Measurements from ENCODE around the gene RAB3D. TPM values are rescaled to one million over a fixed set of nuclear protein-coding genes. Genes with fewer than 3 reads are reported as not detected.

Gene RAB3D, protein sequence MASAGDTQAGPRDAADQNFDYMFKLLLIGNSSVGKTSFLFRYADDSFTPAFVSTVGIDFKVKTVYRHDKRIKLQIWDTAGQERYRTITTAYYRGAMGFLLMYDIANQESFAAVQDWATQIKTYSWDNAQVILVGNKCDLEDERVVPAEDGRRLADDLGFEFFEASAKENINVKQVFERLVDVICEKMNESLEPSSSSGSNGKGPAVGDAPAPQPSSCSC
- total RNA-seq (5.1 TPM), polyA plus RNA-seq (7.8 TPM)
- long read RNA-seq, donor 1 = 0 reads
- long read RNA-seq, donor 2, full-length matches to known transcripts = 7 of 45 reads
- long read RNA-seq, donor 2, partial matches to known transcripts = 38 of 45 reads
- long read RNA-seq, donor 2, other reads (novel, unspliced or antisense) = 0 of 45 reads
- long read RNA-seq, donor 3, full-length matches to known transcripts = 3 of 3 reads
- long read RNA-seq, donor 3, partial matches to known transcripts = 0 of 3 reads
- long read RNA-seq, donor 3, other reads (novel, unspliced or antisense) = 0 of 3 reads
- long read RNA-seq, donor 4 = 0 reads
- long read RNA-seq, donor 5, full-length matches to known transcripts = 4 of 10 reads
- long read RNA-seq, donor 5, partial matches to known transcripts = 6 of 10 reads
- long read RNA-seq, donor 5, other reads (novel, unspliced or antisense) = 0 of 10 reads
- long read RNA-seq, donor 6, full-length matches to known transcripts = 1 of 1 reads
- long read RNA-seq, donor 6, partial matches to known transcripts = 0 of 1 reads
- long read RNA-seq, donor 6, other reads (novel, unspliced or antisense) = 0 of 1 reads
- long read RNA-seq, donor 7, full-length matches to known transcripts = 1 of 1 reads
- long read RNA-seq, donor 7, partial matches to known transcripts = 0 of 1 reads
- long read RNA-seq, donor 7, other reads (novel, unspliced or antisense) = 0 of 1 reads
- long read RNA-seq, donor 8, full-length matches to known transcripts = 1 of 1 reads
- long read RNA-seq, donor 8, partial matches to known transcripts = 0 of 1 reads
- long read RNA-seq, donor 8, other reads (novel, unspliced or antisense) = 0 of 1 reads
- long read RNA-seq, donor 9, full-length matches to known transcripts = 2 of 2 reads
- long read RNA-seq, donor 9, partial matches to known transcripts = 0 of 2 reads
- long read RNA-seq, donor 9, other reads (novel, unspliced or antisense) = 0 of 2 reads
- long read RNA-seq, donor 10, full-length matches to known transcripts = 5 of 5 reads
- long read RNA-seq, donor 10, partial matches to known transcripts = 0 of 5 reads
- long read RNA-seq, donor 10, other reads (novel, unspliced or antisense) = 0 of 5 reads

DNA sequence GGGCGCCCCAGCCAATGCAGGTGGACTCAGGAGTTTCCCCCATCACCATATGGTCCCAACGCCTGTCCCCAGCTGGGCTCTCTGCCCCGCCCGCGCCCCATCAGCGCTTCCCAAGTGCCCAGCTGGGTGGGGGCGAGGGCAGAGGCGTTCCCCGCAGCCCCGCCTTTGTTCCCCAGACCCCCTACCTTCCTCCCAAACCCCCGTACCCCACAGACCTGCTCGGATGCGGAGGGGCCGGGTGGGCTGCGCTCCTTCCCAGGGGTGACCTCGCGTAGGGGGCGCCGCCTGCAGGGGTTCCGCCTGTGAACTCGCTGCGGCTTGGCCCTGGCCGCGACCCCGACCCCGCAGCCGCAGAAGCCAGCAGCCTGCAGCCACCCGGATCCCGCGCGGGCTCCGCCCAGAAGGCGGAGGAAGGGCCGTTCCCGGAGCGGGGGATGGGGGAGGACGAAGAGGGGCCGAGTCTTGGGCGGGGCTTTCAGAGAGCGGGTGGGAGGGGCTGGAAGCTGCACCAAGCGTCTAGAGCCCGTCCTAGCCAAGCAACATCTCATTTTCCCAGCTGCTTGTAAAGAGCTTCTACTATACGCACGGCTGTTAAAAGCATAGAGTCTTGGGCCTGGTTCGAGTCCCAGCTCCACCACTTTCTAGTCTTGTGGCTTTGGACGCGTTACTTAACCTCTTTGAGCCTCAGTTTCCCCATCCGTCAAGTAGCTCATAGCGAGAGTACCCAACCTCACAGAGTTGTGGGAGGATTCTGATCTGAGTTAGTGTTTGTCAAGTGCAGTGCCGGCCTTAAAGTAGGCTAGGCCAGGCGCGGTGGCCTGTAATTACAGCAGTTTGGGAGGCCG lies at the start of gene RAB3D:
RAB3D (minus strand) TSS at position 404 of the 845 bp plus-strand sequence. CDS start 2,258 bp downstream, outside the sequence.
- WGBS = 8% methylated on average over 53 of the region's 53 CpGs
- Histone ChIP-seq H3K27me3 (ENCODE audit: control insufficient read depth in 2 of 2, insufficient read depth in 1 of 2, low read length in 1 of 2) (no peaks in the 10 kb centered on the region), H3K4me3 (ENCODE audit: low read length in 2 of 2) (peak within 1 kb of the TSS; percentile 63 to 73), H3K9me3 (ENCODE audit: control insufficient read depth in 2 of 2, insufficient read depth in 1 of 2, low read length in 1 of 2) (peaks cover 0 to 12% of the 10 kb centered on the region in 2 donors), H3K4me1 (ENCODE audit: control insufficient read depth in 2 of 2, insufficient read depth in 2 of 2, low read length in 2 of 2) (peaks cover 4 to 38% of the 10 kb centered on the region in 2 donors), H3K27ac (ENCODE audit: low read depth in 1 of 2, low read length in 1 of 2) (peak within 1 kb of the TSS; percentile 81 to 85), H3K36me3 (ENCODE audit: control insufficient read depth in 2 of 2, insufficient read depth in 2 of 2, low read length in 1 of 2) (peaks cover 13 to 26% of the 10 kb centered on the region in 2 donors)
- peak in 8 of 9 donors; percentile 67 to 92 (median 86) for DNase-seq (ENCODE audit: low read depth in 6 of 9, low spot score in 9 of 9)

DNA sequence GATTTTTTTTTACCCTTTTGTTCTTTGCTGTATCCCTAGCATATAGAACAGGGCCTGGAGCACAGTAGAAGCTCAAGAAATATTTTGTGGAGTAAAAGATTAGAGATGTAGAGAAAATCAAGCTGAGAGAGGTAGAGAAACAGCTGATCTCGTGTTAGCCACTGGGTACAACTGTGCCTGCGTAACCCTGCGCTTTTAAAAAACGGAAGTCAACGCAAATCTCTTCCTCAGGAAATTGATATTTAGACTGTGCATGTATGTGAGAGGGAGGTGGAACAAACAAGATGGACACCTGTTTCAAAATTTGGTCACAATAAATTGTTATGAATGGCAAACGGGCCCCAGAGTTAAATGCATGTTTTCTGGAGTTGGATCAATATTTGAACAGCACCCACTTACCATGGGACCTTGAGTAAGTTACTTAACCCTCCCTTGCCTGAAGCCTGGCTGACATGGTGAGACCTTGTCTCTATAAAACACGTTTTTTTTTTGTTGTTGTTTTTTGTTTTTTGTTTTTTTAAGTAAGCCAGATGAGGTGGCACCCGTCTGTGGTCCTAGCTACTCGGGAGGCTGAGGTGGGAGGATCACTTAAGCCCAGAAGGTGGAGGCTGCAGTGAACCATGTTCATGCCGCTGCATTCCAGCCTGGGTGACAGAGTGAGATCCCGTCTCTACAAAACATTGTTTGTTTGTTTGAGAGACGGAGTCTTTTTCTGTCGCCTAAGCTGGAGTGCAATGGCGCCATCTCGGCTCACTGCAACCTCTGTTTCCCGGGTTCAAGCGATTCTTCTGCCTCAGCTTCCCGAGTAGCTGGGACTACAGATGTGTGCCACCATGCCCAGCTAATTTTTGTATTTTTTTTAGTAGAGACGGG lies 47.9 kb upstream of the RAB3D start:
- no peak overlapping the region for H3K27ac ChIP-seq (ENCODE audit: low read depth in 1 of 2, low read length in 1 of 2)
- DNase-seq (ENCODE audit: low read depth in 6 of 9, low spot score in 9 of 9) = peak in 1 of 9 donors; percentile 21

DNA sequence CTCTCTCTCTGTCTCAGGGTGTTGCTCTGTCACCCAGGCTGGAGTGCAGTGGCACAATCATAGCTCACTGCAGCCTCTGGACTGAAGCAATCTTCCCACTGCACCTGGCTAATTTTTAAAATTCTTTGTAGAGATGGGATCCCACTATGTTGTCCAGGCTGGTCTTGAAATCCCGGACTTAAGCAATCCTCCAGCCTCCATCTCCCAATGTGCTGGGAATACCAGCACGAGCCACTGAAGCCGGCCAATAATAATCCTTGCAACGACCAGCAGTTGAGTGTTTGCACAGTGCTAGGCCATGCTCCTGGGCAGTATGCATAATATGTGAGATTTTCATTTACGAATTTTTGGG lies 45.3 kb upstream of the RAB3D start:
- peaks cover 0 to 19% of the 10 kb centered on the region in 2 donors for H3K9me3 ChIP-seq (ENCODE audit: control insufficient read depth in 2 of 2, insufficient read depth in 1 of 2, low read length in 1 of 2)
- H3K27me3 ChIP-seq (ENCODE audit: control insufficient read depth in 2 of 2, insufficient read depth in 1 of 2, low read length in 1 of 2) = peaks cover 32 to 59% of the 10 kb centered on the region in 2 donors
- H3K27ac ChIP-seq (ENCODE audit: low read depth in 1 of 2, low read length in 1 of 2) = no peak overlapping the region
- no peak overlapping the region for H3K4me3 ChIP-seq (ENCODE audit: low read length in 2 of 2)
- no peaks in the 10 kb centered on the region for H3K36me3 ChIP-seq (ENCODE audit: control insufficient read depth in 2 of 2, insufficient read depth in 2 of 2, low read length in 1 of 2)
- 97% methylated on average over 5 of the region's 5 CpGs for WGBS
- H3K4me1 ChIP-seq (ENCODE audit: control insufficient read depth in 2 of 2, insufficient read depth in 2 of 2, low read length in 2 of 2) = peaks cover 8 to 32% of the 10 kb centered on the region in 2 donors
- no peak for DNase-seq (ENCODE audit: low read depth in 6 of 9, low spot score in 9 of 9)

More for the DNA sequence above, 47.9 kb upstream of the RAB3D start:
- Histone ChIP-seq H3K36me3 (ENCODE audit: control insufficient read depth in 2 of 2, insufficient read depth in 2 of 2, low read length in 1 of 2) (no peaks in the 10 kb centered on the region), H3K27me3 (ENCODE audit: control insufficient read depth in 2 of 2, insufficient read depth in 1 of 2, low read length in 1 of 2) (peaks cover 25 to 48% of the 10 kb centered on the region in 2 donors), H3K9me3 (ENCODE audit: control insufficient read depth in 2 of 2, insufficient read depth in 1 of 2, low read length in 1 of 2) (peaks cover 0 to 16% of the 10 kb centered on the region in 2 donors), H3K4me1 (ENCODE audit: control insufficient read depth in 2 of 2, insufficient read depth in 2 of 2, low read length in 2 of 2) (peaks cover 0 to 13% of the 10 kb centered on the region in 2 donors), H3K4me3 (ENCODE audit: low read length in 2 of 2) (no peak overlapping the region)
- 62% methylated on average over 19 of the region's 19 CpGs for WGBS

- Histone ChIP-seq H3K27me3 (ENCODE audit: control insufficient read depth in 2 of 2, insufficient read depth in 1 of 2, low read length in 1 of 2) (peaks cover 32 to 59% of the 10 kb centered on the region in 2 donors), H3K4me3 (ENCODE audit: low read length in 2 of 2) (no peak overlapping the region), H3K4me1 (ENCODE audit: control insufficient read depth in 2 of 2, insufficient read depth in 2 of 2, low read length in 2 of 2) (peaks cover 8 to 32% of the 10 kb centered on the region in 2 donors), H3K27ac (ENCODE audit: low read depth in 1 of 2, low read length in 1 of 2) (peak overlapping the region in 1 of 2 donors; percentile 5), H3K36me3 (ENCODE audit: control insufficient read depth in 2 of 2, insufficient read depth in 2 of 2, low read length in 1 of 2) (peaks cover 0 to 1% of the 10 kb centered on the region in 2 donors), H3K9me3 (ENCODE audit: control insufficient read depth in 2 of 2, insufficient read depth in 1 of 2, low read length in 1 of 2) (peaks cover 0 to 19% of the 10 kb centered on the region in 2 donors)
- DNase-seq (ENCODE audit: low read depth in 6 of 9, low spot score in 9 of 9) = no peak
- 3% methylated on average over 9 of the region's 9 CpGs for WGBS
Measured at GRCh38 chr19:11383706-11384048, 44.2 kb upstream of the RAB3D start.

GRCh38 chr19:11382898-11383705 lies 43.6 kb upstream of the RAB3D start:
- H3K9me3 ChIP-seq (ENCODE audit: control insufficient read depth in 2 of 2, insufficient read depth in 1 of 2, low read length in 1 of 2) = peaks cover 0 to 19% of the 10 kb centered on the region in 2 donors
- H3K27ac ChIP-seq (ENCODE audit: low read depth in 1 of 2, low read length in 1 of 2) = no peak overlapping the region
- DNase-seq (ENCODE audit: low read depth in 6 of 9, low spot score in 9 of 9) = peak in 1 of 9 donors; percentile 42
- peaks cover 32 to 59% of the 10 kb centered on the region in 2 donors for H3K27me3 ChIP-seq (ENCODE audit: control insufficient read depth in 2 of 2, insufficient read depth in 1 of 2, low read length in 1 of 2)
- H3K4me1 ChIP-seq (ENCODE audit: control insufficient read depth in 2 of 2, insufficient read depth in 2 of 2, low read length in 2 of 2) = peaks cover 8 to 32% of the 10 kb centered on the region in 2 donors
- H3K4me3 ChIP-seq (ENCODE audit: low read length in 2 of 2) = peak overlapping the region in 1 of 2 donors; percentile 14
- 2% methylated on average over 65 of the region's 65 CpGs for WGBS
- H3K36me3 ChIP-seq (ENCODE audit: control insufficient read depth in 2 of 2, insufficient read depth in 2 of 2, low read length in 1 of 2) = peaks cover 1 to 7% of the 10 kb centered on the region in 2 donors

GRCh38 chr19:11380653-11381537 lies 41.4 kb upstream of the RAB3D start:
- peaks cover 6 to 14% of the 10 kb centered on the region in 2 donors for H3K36me3 ChIP-seq (ENCODE audit: control insufficient read depth in 2 of 2, insufficient read depth in 2 of 2, low read length in 1 of 2)
- peak overlapping the region; percentile 54 to 55 for H3K4me3 ChIP-seq (ENCODE audit: low read length in 2 of 2)
- H3K9me3 ChIP-seq (ENCODE audit: control insufficient read depth in 2 of 2, insufficient read depth in 1 of 2, low read length in 1 of 2) = peaks cover 0 to 19% of the 10 kb centered on the region in 2 donors
- H3K27me3 ChIP-seq (ENCODE audit: control insufficient read depth in 2 of 2, insufficient read depth in 1 of 2, low read length in 1 of 2) = peaks cover 30 to 45% of the 10 kb centered on the region in 2 donors
- peak; percentile 90 to 99 (median 96) for DNase-seq (ENCODE audit: low read depth in 6 of 9, low spot score in 9 of 9)
- H3K4me1 ChIP-seq (ENCODE audit: control insufficient read depth in 2 of 2, insufficient read depth in 2 of 2, low read length in 2 of 2) = peaks cover 13 to 48% of the 10 kb centered on the region in 2 donors
- 3% methylated on average over 54 of the region's 54 CpGs for WGBS
- peak overlapping the region; percentile 87 to 90 for H3K27ac ChIP-seq (ENCODE audit: low read depth in 1 of 2, low read length in 1 of 2)
